Calu3 (cell line): Measurements from ENCODE around the gene CELSR1. TPM values are rescaled to one million over a fixed set of nuclear protein-coding genes. Genes with fewer than 3 reads are reported as not detected.
"Not testable (repeated sequence)": the region's sequence is repeated elsewhere in the genome, so short reads cannot be mapped to it uniquely, and the experiment has no call there.

Experiments used
- BruUV-seq: library from RNA; stranded (reverse); fragments of 400-500 nt; replicated peaks from 2 replicates; lab custom pipeline; 2021; lab: Mats Ljungman, UMichigan
- CTCF ChIA-PET: fragments of 300-600 bp; sonication (Branson Sonifier 250); formaldehyde crosslinking; loops from one replicate; lab custom pipeline; 2022; ENCODE audit warnings: antibody characterized with exemption; lab: Charles Lee
- DNase-seq: peaks from one replicate; pipeline ENCODE4 v3.0.0; 2022
- H3K27ac Mint-ChIP-seq: one replicate; pipeline ENCODE4 v1.8.0; 2022; ENCODE audit warnings: mixed read lengths; ENCODE audit not compliant: unreplicated experiment
- H3K27me3 Mint-ChIP-seq: one replicate; pipeline ENCODE4 v1.8.0; 2022; ENCODE audit warnings: mixed read lengths; ENCODE audit not compliant: unreplicated experiment
- H3K36me3 Mint-ChIP-seq: one replicate; pipeline ENCODE4 v1.8.0; 2022; ENCODE audit warnings: mild to moderate bottlenecking, moderate library complexity, mixed read lengths; ENCODE audit not compliant: insufficient read depth, unreplicated experiment
- H3K4me1 Mint-ChIP-seq: one replicate; pipeline ENCODE4 v1.8.0; 2022; ENCODE audit warnings: mild to moderate bottlenecking, low read depth, mixed read lengths; ENCODE audit not compliant: unreplicated experiment
- H3K4me3 Mint-ChIP-seq: one replicate; pipeline ENCODE4 v1.8.0; 2022; ENCODE audit warnings: mild to moderate bottlenecking, low read depth, moderate library complexity, mixed read lengths; ENCODE audit not compliant: unreplicated experiment
- H3K9me3 Mint-ChIP-seq: one replicate; pipeline ENCODE4 v1.8.0; 2022; ENCODE audit warnings: low read depth, mixed read lengths; ENCODE audit not compliant: unreplicated experiment
- intact Hi-C: fragments of 100-400 bp; cut with micrococcal nuclease; formaldehyde crosslinking; loops from one replicate; pipeline ENCODE4 v1.10.0; 2022; ENCODE audit not compliant: unreplicated experiment
- total RNA-seq: library from RNA; stranded (reverse); gene quantifications from 2 replicates; pipeline ENCODE4 v1.2.3, GENCODE V29; 2022
- TF ChIP-seq, protein P1 (sequence below): fragments of 200-600 bp; IDR thresholded peaks from one replicate; pipeline ENCODE4 v1.8.0; 2022; ENCODE audit warnings: antibody characterized with exemption; ENCODE audit not compliant: unreplicated experiment

CELSR1 gene
- total RNA-seq, 1 experiment from 2014 or later, result 45.5 TPM

DNA sequence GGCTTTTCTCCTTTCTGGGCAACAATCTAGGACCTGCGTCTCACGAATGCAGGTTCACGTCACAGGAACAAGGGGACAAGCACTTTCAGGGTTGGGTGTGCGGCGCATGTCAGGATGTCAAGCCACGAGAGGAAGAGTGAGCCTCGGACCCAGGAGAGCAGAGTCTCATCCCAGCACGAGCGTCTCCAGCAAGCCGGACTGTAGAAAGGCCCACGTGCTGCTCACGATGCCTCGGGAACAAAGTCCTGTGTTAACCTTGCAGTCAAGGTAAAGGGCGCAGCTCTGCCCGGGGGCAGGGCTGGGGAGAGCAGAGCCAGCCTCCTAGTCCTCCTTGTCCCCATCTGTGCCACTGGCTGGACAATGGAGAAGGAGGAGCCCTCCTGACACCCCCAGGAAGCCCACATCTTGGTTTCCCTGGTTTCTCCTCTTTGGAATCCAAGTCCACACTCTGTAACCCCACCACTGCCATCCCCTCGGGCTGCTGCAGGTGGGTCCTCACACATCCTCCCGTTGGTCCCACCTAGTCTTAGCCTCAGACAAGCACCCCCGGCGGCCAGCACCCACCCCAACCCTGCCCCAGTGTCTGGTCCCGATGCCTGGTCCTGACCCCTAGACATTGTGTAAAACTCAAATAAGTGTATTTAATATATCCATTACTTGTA is 63.4 kb downstream of the CELSR1 start:
- Mint-ChIP-seq H3K27ac (no peak overlapping the region), H3K27me3 (no peaks in the 10 kb centered on the region), H3K4me3 (no peak overlapping the region), H3K9me3 (no peaks in the 10 kb centered on the region), H3K36me3 (no peaks in the 10 kb centered on the region), H3K4me1 (no peaks in the 10 kb centered on the region)
- TF ChIP-seq, protein P1, sequence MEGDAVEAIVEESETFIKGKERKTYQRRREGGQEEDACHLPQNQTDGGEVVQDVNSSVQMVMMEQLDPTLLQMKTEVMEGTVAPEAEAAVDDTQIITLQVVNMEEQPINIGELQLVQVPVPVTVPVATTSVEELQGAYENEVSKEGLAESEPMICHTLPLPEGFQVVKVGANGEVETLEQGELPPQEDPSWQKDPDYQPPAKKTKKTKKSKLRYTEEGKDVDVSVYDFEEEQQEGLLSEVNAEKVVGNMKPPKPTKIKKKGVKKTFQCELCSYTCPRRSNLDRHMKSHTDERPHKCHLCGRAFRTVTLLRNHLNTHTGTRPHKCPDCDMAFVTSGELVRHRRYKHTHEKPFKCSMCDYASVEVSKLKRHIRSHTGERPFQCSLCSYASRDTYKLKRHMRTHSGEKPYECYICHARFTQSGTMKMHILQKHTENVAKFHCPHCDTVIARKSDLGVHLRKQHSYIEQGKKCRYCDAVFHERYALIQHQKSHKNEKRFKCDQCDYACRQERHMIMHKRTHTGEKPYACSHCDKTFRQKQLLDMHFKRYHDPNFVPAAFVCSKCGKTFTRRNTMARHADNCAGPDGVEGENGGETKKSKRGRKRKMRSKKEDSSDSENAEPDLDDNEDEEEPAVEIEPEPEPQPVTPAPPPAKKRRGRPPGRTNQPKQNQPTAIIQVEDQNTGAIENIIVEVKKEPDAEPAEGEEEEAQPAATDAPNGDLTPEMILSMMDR, result no peak
- CTCF ChIA-PET, result interaction anchor here (1.1 kb wide), 1 partner anchor 11 kb away, joined by 3 read pairs; no protein-coding TSS in a partner anchor
- DNase-seq, result no peak
- intact Hi-C loops, result no loop called here
- BruUV-seq, result no TSS peak

DNA sequence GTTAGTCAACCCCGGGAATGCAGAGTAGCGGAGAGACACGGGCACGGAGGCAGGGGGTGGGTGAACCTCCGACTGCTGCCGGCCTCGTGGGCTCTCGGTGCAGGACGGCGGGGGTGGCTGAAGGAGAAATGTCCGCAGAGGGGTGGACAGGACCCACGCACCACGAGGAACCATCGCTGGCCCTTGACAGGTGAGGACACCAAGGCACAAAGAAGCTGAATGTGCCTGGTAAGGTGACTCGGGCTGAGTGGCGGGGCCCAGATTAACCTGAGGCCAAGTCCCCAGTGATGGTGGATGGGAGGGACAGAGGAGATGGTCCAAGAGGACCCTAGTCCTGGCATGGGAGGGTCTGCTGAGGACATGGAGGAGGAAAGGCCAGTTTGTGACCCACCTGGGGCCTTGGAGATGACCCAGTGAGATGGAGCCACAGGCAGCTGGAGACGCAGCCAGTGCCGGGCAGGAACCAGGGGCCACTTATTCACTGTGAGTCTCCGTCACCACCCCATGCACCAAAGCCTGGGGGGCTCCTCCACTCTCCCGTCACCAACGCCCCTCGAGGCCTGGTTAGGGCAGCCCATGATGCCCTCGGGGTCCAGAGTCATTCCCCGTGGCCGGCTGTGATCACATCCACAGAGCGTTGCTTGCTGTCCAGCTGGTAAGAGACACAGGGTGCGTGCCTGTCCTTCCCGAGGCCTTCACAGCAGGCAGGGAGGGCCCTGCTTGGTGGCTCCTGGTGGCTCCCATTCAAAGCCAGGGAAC is 64.2 kb downstream of the CELSR1 start:
- Mint-ChIP-seq H3K36me3 (no peaks in the 10 kb centered on the region), H3K4me1 (no peaks in the 10 kb centered on the region), H3K27me3 (no peaks in the 10 kb centered on the region), H3K4me3 (no peak overlapping the region), H3K27ac (no peak overlapping the region), H3K9me3 (no peaks in the 10 kb centered on the region)
- intact Hi-C loops, result no loop called here
- TF ChIP-seq, protein P1, result no peak
- CTCF ChIA-PET, result interaction anchor here (0.7 to 1.1 kb wide), 2 partner anchors 12 to 44 kb away, joined by 3 read pairs; no protein-coding TSS in a partner anchor
- DNase-seq, result no peak
- no TSS peak for BruUV-seq

DNA sequence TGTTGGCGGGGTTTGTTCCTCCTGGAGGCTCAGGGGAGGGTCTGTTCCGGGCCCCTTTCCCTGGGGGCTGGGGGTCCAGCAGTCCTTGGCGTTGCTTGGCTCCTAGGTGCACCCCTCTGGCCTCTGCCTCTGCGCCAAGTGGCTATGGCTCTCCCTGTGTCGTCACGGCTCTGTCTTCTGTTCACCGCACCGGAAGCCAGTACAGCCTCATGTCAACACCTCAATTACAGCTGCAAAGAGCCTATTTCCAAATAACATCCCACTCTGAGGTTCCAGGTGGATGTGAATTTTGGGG is 64.8 kb downstream of the CELSR1 start:
- no TSS peak for BruUV-seq
- H3K27me3 Mint-ChIP-seq, result no peaks in the 10 kb centered on the region
- H3K4me3 Mint-ChIP-seq, result no peak overlapping the region
- TF ChIP-seq, protein P1, result no peak
- intact Hi-C loops, result no loop called here
- DNase-seq, result no peak
- CTCF ChIA-PET, result interaction anchor here (0.7 kb wide), 1 partner anchor 44 kb away, joined by 3 read pairs; no protein-coding TSS in a partner anchor
- H3K9me3 Mint-ChIP-seq, result no peaks in the 10 kb centered on the region
- H3K4me1 Mint-ChIP-seq, result no peaks in the 10 kb centered on the region
- H3K27ac Mint-ChIP-seq, result no peak overlapping the region
- no peaks in the 10 kb centered on the region for H3K36me3 Mint-ChIP-seq

DNA sequence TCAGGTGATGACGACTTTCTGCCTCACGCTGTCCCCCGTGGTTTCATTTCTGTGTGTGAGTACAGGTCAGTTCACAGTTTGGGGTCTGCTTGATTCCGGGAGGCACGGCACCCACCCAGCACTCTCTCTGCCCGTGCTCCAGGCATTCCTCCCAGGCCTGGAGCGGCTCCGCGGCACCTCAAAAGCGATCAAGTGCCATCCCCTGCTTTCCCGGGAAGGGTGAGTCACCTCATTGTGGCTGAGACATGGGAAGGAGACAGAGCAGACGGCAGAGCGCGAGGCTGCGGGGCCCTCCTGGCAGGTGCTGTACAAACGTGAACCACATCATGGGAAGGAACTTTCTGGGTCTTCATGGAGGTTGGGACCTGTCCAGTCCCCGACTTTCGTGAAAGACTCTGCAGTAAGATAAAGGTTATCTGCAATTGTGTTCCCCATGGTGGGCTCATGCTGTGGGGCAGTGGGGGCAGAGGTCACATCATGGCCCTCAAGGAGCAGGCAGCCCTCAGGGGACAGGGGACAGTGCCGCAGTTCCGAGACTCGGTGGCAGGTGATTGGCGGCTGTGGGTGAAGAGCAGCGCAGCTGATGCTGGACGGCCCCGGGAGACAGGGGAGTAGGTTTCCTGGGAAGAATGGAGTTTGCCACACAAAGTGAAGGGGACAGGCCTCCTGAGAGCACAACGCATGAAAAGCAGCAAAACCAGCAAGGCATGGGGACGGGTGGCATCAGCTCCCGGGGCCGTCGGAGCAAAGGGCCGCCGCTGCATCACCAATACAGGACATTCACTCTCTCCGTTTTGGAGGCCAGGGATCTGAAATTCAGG is 65.3 kb downstream of the CELSR1 start:
- Mint-ChIP-seq H3K9me3 (no peaks in the 10 kb centered on the region), H3K36me3 (no peaks in the 10 kb centered on the region), H3K27ac (no peak overlapping the region), H3K4me1 (no peaks in the 10 kb centered on the region), H3K4me3 (no peak overlapping the region), H3K27me3 (no peaks in the 10 kb centered on the region)
- intact Hi-C loops, result no loop called here
- no TSS peak for BruUV-seq
- CTCF ChIA-PET, result no interaction called here
- TF ChIP-seq, protein P1, result no peak
- no peak for DNase-seq

DNA sequence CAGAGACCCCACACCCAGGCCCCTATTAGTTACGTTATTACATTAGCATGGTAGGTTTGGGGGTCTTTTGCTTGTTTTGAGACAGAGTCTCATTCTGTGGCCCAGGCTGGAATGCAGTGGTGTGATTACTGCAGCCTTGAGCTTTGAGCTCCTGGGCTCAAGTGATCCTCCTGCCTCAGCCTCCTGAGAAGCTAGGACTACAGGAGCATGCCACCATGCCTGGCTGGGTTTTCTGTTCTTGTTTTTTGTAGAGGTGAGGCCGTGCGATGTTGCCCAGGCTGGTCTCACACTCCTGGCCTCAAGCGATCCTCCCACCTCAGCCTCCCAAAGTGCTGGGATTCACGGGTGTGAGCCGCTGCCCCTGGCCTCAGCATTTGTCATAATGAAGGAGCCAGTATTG is 66.1 kb downstream of the CELSR1 start:
- CTCF ChIA-PET, H3K4me3 Mint-ChIP-seq, H3K27me3 Mint-ChIP-seq, BruUV-seq, H3K9me3 Mint-ChIP-seq, H3K4me1 Mint-ChIP-seq, H3K27ac Mint-ChIP-seq, intact Hi-C loops, DNase-seq, H3K36me3 Mint-ChIP-seq: not testable (repeated sequence)
